ENCODE measurements around the gene ZNF665. TPM values are rescaled to one million over a fixed set of nuclear protein-coding genes. Genes with fewer than 3 reads are reported as not detected.

Gene ZNF665
- total RNA-seq, 1 donor from 2014 or later = 7.3 TPM

- Histone ChIP-seq H4K20me1 (ENCODE audit: low read depth) (no peaks in the 10 kb centered on the region), H3K27ac (no peak overlapping the region), H3K4me1 (no peaks in the 10 kb centered on the region), H3K79me2 (ENCODE audit: low read depth) (peaks cover 17% of the 10 kb centered on the region), H3K4me3 (no peak overlapping the region), H2AFZ (replicated peaks) (no peak overlapping the region), H3K27me3 (peaks cover 9% of the 10 kb centered on the region), H3K9me3 (ENCODE audit: low read depth) (peaks cover 10% of the 10 kb centered on the region), H3F3A (ENCODE audit: low read depth) (peaks cover 3% of the 10 kb centered on the region), H3K36me3 (no peaks in the 10 kb centered on the region), H3K9ac (no peak overlapping the region), H3K4me2 (no peak overlapping the region)
- Mint-ChIP-seq H3K27ac (no peak overlapping the region), H3K36me3 (peaks cover 14% of the 10 kb centered on the region), H3K9me3 (peaks cover 51% of the 10 kb centered on the region), H3K4me3 (no peak overlapping the region), H3K4me1 (peaks cover 9% of the 10 kb centered on the region), H3K27me3 (ENCODE audit: insufficient read depth, low read depth) (no peaks in the 10 kb centered on the region)
- TF ChIP-seq EZH2 (IDR thresholded peaks at IDR 0.05) (no peak), CTCF (IDR thresholded peaks at IDR 0.05) (no peak), EZH2phosphoT487 (IDR thresholded peaks at IDR 0.05) (no peak)
- DNase-seq (ENCODE audit: low spot score) = no peak
Observed at GRCh38 chr19:53160350-53160749, 32.8 kb downstream of the ZNF665 start.

GRCh38 chr19:53158119-53158656, 35.0 kb downstream of the ZNF665 start:
- no peaks in the 10 kb centered on the region for H3K36me3 ChIP-seq
- H3K4me1 Mint-ChIP-seq = peaks cover 9% of the 10 kb centered on the region
- no peak overlapping the region for H3K27ac Mint-ChIP-seq
- DNase-seq (ENCODE audit: low spot score) = peak; percentile 67
- peaks cover 6% of the 10 kb centered on the region for H3K9me3 ChIP-seq (ENCODE audit: low read depth)
- peaks cover 9% of the 10 kb centered on the region for H3K27me3 ChIP-seq
- H2AFZ ChIP-seq (replicated peaks) = peak overlapping the region; percentile 55
- H3K9ac ChIP-seq = peak overlapping the region; percentile 44
- H3K4me2 ChIP-seq = peak overlapping the region; percentile 89
- peaks cover 52% of the 10 kb centered on the region for H3K9me3 Mint-ChIP-seq
- peaks cover 17% of the 10 kb centered on the region for H3K79me2 ChIP-seq (ENCODE audit: low read depth)
- TF ChIP-seq EZH2 (IDR thresholded peaks at IDR 0.05) = no peak
- no peak for TF ChIP-seq EZH2phosphoT487 (IDR thresholded peaks at IDR 0.05)
- no peak for TF ChIP-seq CTCF (IDR thresholded peaks at IDR 0.05)
- H3K36me3 Mint-ChIP-seq = peaks cover 30% of the 10 kb centered on the region
- H3K4me3 Mint-ChIP-seq = peak overlapping the region; percentile 80
- no peaks in the 10 kb centered on the region for H3K27me3 Mint-ChIP-seq (ENCODE audit: insufficient read depth, low read depth)
- no peaks in the 10 kb centered on the region for H4K20me1 ChIP-seq (ENCODE audit: low read depth)
- no peaks in the 10 kb centered on the region for H3K4me1 ChIP-seq
- peaks cover 3% of the 10 kb centered on the region for H3F3A ChIP-seq (ENCODE audit: low read depth)
- H3K27ac ChIP-seq = no peak overlapping the region
- peak overlapping the region; percentile 81 for H3K4me3 ChIP-seq

- H3K4me1 ChIP-seq = no peaks in the 10 kb centered on the region
- peaks cover 34% of the 10 kb centered on the region for H3K36me3 Mint-ChIP-seq
- peak overlapping the region; percentile 81 for H3K4me3 ChIP-seq
- no peaks in the 10 kb centered on the region for H4K20me1 ChIP-seq (ENCODE audit: low read depth)
- no peak overlapping the region for H3K27ac ChIP-seq
- DNase-seq (ENCODE audit: low spot score) = peak; percentile 61
- H3K4me3 Mint-ChIP-seq = peak overlapping the region; percentile 80
- peaks cover 3% of the 10 kb centered on the region for H3F3A ChIP-seq (ENCODE audit: low read depth)
- no peaks in the 10 kb centered on the region for H3K27me3 Mint-ChIP-seq (ENCODE audit: insufficient read depth, low read depth)
- no peak overlapping the region for H3K27ac Mint-ChIP-seq
- H3K4me2 ChIP-seq = peak overlapping the region; percentile 89
- H3K79me2 ChIP-seq (ENCODE audit: low read depth) = peaks cover 17% of the 10 kb centered on the region
- no peaks in the 10 kb centered on the region for H3K36me3 ChIP-seq
- peak overlapping the region; percentile 55 for H2AFZ ChIP-seq (replicated peaks)
- H3K9me3 ChIP-seq (ENCODE audit: low read depth) = peaks cover 6% of the 10 kb centered on the region
- H3K4me1 Mint-ChIP-seq = peaks cover 9% of the 10 kb centered on the region
- peaks cover 9% of the 10 kb centered on the region for H3K27me3 ChIP-seq
- H3K9ac ChIP-seq = peak overlapping the region; percentile 44
- TF ChIP-seq EZH2 (IDR thresholded peaks at IDR 0.05) = no peak
- TF ChIP-seq CTCF (IDR thresholded peaks at IDR 0.05) = no peak
- no peak for TF ChIP-seq EZH2phosphoT487 (IDR thresholded peaks at IDR 0.05)
- H3K9me3 Mint-ChIP-seq = peaks cover 53% of the 10 kb centered on the region
Observed at GRCh38 chr19:53157626-53158025, 35.5 kb downstream of the ZNF665 start.

Measured in neural progenitor cell (in vitro differentiated cells).